Measurements from ENCODE around the gene GTF3C2.
"Not testable (repeated sequence)": the region's sequence is repeated elsewhere in the genome, so short reads cannot be mapped to it uniquely, and the experiment has no call there.

Gene GTF3C2

GRCh38 chr2:27370816-27371620 lies 14.5 kb upstream of the GTF3C2 start:
- DNase-seq: peak; percentile 46

- DNase-seq: peak; percentile 99
Measured at GRCh38 chr2:27370026-27370815, 13.7 kb upstream of the GTF3C2 start, which contains the start of the genes EIF2B4 and SNX17. Gene EIF2B4, minus strand, starts transcription at chr2:27370338. Its CDS starts 24 bp downstream, at chr2:27370314. Gene SNX17, plus strand, starts transcription at chr2:27370616. Its CDS starts 128 bp downstream, at chr2:27370744.

GRCh38 chr2:27369471-27370025 lies 13.0 kb upstream of the GTF3C2 start:
- DNase-seq: peak; percentile 40

- no peak for DNase-seq
Measured at GRCh38 chr2:27363933-27364332, 7.4 kb upstream of the GTF3C2 start.

- no peak for DNase-seq
Measured at GRCh38 chr2:27362678-27363420, 6.3 kb upstream of the GTF3C2 start.

GRCh38 chr2:27356056-27356381 lies 545 bp downstream of the GTF3C2 start:
- peak; percentile 31 for DNase-seq

- no peak for DNase-seq
Measured at GRCh38 chr2:27354597-27354927, 2.0 kb downstream of the GTF3C2 start.

GRCh38 chr2:27353762-27354596 lies 2.6 kb downstream of the GTF3C2 start:
- DNase-seq: peak; percentile 14

GRCh38 chr2:27353386-27353761 lies 3.2 kb downstream of the GTF3C2 start:
- DNase-seq: not testable (repeated sequence)

- no peak for DNase-seq
Measured at GRCh38 chr2:27351802-27352598, 4.6 kb downstream of the GTF3C2 start.

GRCh38 chr2:27350106-27350693 lies 6.4 kb downstream of the GTF3C2 start:
- no peak for DNase-seq

- no peak for DNase-seq
Measured at GRCh38 chr2:27347641-27348040, 8.9 kb downstream of the GTF3C2 start.

- DNase-seq: no peak
Measured at GRCh38 chr2:27336173-27336572, 20.4 kb downstream of the GTF3C2 start.

- DNase-seq: no peak
Measured at GRCh38 chr2:27335311-27335710, 21.3 kb downstream of the GTF3C2 start.

- no peak for DNase-seq
Measured at GRCh38 chr2:27324720-27325119, 31.8 kb downstream of the GTF3C2 start.

GRCh38 chr2:27323596-27324285 lies 32.8 kb downstream of the GTF3C2 start:
- DNase-seq: no peak

- peak; percentile 88 for DNase-seq
Measured at GRCh38 chr2:27322766-27323595, 33.6 kb downstream of the GTF3C2 start, which contains the start of gene MPV17. Gene MPV17, minus strand, starts transcription at chr2:27323097. Its CDS starts 580 bp downstream, at chr2:27322517.

GRCh38 chr2:27322301-27322765 lies 34.2 kb downstream of the GTF3C2 start:
- DNase-seq: peak; percentile 5

- peak; percentile 98 for DNase-seq
Measured at GRCh38 chr2:27320958-27321543, 35.5 kb downstream of the GTF3C2 start.
